ENCODE data around the gene NCOA1.

GRCh38 chr2:24456599-24457556 lies 34.2 kb upstream of the NCOA1 start:
- TF ChIP-seq FOXM1 (IDR thresholded peaks at IDR 0.05; ENCODE audit: low read depth) (no peak), CTCF (IDR thresholded peaks at IDR 0.05) (no peak), MAX (IDR thresholded peaks at IDR 0.05; ENCODE audit: low read depth) (no peak), TEAD4 (IDR thresholded peaks at IDR 0.05; ENCODE audit: borderline replicate concordance, insufficient read depth) (no peak)
